HG02852 (cell line): ENCODE measurements around the gene RASL10A.

Source experiments
- ATAC-seq: cut with Tn5 transposase; IDR thresholded peaks from one replicate; pipeline ENCODE4 v1.9.1; 2021; ENCODE audit warnings: mild to moderate bottlenecking, moderate library complexity; ENCODE audit not compliant: unreplicated experiment

Gene RASL10A

DNA sequence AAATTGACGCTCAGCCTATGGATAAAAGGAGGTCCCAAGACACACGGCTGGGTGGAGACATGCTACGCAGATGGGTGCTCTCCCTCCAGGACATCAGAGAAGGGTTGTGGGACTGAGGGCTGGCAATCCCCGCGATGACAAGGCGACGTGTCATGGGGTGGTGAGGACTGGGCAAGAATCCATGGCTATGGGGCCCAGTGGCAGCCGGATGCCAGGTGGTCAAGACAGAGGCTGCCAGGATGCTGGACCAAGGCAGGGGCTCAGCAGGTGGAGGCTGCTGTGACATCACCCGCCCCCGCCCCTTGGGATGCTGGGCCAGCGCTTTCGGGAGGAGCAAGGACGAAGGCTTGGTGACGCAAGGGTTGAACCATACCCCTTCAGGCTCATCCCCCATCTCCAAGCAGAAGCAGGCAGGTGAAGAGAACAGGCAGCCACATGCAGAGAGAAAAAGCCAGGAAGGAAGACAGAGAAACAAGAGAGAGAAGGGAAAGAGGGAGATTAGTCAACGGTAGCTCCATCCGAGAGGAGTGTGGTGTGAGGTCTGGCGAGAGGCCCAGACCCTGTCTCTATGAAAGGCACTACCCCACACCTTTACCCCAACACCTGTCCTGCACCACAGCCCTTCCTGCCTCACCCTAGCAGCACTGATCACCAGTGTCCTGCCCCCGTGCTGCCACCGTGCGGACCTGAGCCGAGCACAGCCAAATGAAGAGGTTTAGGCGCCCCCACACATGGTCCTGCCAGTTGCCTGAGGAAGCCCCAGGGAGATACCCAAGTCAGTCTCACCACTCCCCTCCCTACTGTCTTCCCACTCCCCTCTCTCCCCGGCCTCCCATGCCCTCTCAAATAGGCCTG is 24.1 kb upstream of the RASL10A start:
- no peak for ATAC-seq

DNA sequence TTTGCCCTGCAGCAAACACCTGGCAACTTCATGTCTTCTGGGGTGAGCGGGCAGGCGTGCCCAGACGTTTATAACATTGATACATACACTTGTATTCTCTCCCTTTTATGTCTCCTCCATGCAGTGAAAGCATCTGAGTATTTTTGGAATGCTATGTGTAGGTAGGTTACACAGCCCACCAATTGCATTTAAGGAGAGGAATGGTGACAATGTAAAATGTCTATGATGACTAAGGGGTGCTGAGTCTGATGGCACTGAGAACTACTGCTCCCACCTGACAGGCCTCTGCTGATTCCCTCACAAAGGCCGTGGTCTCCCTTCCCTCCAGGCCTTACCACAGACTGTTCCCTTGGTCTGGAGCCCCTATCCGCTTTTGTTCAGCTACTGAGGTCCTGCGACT is 22.9 kb upstream of the RASL10A start:
- no peak for ATAC-seq

DNA sequence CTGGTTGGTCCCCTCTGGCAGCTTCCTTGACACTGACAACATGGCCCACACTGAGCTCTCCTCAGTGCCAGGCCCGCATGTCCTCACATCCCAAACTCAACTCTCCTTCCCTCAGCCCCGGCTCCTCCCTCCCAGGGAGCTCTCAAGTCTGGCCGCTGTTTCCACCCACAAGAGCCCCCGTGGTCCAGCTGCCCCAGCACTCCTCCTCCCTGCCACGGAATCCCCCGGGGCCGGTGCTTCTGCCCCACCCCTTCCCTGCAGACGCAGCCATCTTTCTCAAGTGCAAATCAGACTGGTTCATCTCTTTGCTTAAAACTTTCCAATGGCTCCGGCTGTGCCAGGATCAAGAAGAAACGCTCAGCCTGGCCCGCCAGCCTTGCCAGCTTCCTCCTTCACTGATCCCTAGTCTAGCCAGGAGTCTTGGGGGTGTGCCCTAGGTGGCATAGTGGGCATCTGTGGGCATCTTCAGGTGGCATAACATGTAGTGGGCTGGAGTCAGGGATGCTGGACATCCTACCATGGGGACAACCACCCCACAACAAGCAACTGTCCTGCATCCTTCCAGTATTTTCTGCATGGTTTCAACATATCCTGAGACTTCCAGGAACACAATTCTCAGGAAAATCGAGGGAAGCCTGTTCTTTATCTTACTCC is 22.3 kb upstream of the RASL10A start:
- no peak for ATAC-seq

DNA sequence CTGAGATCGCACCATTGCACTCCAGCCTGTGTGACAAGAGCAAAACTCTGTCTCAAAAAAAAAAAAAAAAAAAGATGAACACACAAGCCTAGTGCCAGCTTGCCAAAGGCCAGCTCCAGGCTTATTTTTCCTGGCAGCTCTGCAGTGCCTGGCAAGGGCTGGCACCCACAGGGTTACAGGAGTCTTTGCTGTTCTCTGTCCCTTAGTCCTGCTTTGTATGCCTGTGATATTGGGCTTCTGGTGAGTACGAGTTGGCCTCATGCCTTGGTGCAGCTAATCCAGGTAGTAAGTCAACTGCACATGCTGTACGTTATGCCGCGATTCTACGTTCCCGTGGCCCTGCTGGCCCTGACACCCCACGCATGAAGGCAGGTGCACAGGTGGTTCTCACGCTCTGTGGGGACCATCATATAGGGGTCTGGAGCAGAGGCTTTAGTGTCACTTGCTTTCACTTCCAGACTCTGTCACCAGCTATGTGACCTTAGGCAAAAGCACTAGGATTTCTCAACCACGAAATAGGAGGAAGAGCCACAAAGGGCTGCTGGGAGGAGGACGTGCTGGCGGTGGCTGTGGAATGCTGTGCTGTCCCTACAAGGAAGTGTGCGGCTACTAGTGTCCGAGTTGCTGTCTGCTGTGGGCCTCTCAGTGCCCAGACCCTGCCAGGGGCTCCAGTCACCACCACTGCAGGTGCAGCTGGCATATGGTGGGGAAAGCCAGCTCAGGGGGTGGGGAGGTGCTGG is 21.4 kb upstream of the RASL10A start:
- ATAC-seq: no peak

DNA sequence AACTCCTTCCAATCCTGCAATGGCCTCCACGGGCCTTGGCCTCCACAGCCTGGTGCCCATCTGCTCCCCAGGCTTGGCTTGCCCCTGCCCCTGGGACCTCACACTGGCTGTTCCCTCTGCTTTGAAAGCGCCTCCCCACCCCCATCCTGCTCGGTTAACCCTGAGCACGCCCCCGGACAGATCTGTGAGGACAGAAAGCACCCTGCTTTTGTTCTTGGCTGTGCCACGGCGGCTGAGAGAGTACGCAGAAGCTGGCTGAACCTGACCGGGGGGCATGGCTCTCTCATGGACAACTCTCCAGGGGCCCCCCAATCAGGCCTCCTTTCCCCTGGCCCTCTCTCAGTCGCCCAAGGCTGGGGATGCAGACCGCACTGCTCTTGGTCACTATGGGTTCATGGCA is 20.2 kb upstream of the RASL10A start:
- ATAC-seq: no peak

DNA sequence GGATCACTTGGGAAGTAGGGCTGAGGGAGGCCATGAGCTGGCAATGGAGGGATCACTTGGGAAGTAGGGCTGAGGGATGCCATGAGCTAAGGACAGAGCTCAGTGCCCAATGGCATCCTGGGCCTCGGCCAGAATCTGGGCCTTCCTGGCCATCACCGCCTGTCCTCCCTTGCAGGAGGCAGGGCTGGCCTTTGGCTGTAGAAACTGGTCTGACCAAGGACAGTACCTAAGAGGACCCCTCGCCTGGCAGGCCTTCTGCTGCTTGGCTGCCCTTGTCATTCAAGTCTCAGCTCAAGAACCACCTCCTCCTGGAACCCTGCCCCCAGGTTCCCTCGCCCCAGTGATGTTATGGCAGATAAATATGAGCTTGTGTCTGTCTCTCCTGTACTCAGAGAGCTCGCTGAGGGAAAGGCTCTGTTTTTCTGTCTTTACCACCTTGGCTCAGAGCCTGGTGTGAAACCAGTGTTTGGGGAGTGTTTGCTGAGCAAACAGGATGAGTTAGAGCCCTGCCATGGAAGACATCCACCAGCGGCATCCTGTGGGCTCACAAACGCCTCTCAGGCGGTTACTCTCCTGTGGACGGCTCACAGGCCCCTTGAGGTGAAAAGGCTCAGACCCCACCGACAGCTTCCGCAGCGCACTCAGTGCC is 19.3 kb upstream of the RASL10A start:
- ATAC-seq: no peak

DNA sequence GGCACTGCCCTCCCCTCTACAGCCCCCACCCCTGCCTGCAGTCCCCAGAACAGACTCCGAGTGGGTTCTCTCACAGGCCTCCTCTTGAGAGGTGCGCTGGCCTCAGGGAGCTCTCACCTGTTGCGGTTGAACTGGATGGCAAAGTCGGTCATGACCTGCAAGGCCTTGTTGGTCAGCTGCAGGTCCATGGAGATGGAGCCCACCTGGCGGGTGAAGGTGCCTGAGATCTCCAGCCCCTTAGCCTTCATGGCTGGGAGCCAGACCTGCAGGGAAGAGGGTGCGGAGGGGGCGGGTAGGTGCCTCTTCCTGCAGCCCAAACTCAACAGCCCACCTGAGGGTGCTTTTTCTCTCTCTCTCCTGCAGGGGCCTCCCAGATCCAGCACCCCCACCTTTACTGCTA is 18.7 kb upstream of the RASL10A start:
- ATAC-seq: no peak

DNA sequence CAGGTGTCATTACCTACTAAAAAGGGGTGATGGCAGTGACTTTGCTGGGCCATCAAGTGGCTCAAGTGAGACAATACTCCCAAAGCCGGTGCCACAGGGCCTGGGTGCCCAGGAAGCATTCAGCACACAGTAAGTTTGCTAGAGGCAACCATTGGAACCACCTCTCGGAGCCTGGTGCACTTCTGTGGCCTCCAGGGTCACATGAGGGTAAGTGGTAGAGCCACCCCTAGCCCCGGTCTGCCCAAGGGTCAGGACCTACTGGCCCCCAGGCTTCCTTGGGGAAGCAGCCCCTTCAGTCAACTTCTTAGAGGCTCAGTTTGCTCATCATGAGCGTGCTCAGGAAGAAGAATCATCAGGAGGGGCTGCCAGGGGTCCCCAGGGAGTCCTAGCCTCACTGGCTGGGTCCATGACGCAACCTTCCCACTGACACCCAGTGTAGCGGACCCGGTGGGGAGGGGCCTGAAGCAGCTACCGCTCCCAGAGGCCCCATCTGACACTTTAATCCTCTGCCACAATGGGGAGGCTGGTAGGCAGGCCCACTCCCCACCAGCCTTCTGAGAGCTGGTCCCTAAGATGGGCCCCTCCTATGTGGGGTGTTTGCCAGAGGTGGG is 17.5 kb upstream of the RASL10A start:
- ATAC-seq: no peak

DNA sequence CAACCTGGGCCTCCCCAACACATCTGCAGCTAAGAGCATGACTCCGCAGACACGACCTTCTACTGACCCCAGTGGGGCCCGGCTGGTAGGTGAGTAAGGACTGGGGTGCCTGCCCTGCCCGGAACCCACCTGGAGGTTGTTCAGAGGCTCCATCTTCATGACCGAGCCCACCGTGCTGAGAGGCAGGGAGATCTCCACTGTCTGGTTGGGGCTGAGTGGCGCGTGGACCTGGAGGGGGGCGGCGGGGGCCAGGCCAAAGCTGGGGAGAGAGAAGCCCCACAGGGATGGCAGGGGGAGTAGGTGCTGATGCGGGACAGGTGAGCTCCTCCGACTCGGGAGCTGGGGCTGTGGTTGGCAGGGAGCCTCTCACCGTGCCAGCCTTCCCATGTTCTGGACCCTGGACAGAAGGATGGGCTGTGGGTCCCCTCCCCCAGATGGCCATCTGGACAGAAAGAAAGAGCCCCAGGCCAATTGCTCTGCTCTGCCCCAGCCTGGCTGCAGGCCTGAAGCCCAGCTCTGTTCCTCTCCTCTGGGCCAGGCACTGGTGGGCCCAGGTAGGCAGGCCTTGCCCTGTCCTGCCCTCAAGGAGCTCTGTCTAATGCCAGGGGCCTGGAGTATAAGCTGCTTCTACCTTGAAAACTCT is 16.3 kb upstream of the RASL10A start:
- no peak for ATAC-seq

DNA sequence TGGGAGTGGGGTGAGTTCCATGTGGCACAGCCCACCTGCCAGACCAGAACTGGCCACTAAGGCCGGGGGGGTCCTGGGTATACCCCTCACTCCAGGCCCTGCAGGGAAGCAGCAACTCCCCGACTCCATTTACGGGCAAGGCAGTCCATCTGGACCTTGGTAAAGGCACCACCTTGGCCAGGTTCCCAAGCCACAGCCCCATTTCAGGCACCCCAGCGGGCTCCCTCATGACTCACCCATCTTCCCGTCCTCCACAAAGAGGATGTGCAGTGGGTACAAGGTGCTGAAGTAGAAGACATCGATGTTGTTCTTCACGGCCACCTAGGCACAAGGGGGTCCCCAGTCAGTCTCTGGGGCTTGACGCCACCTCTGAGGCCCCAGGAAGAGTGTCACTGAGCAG is 15.7 kb upstream of the RASL10A start:
- no peak for ATAC-seq

DNA sequence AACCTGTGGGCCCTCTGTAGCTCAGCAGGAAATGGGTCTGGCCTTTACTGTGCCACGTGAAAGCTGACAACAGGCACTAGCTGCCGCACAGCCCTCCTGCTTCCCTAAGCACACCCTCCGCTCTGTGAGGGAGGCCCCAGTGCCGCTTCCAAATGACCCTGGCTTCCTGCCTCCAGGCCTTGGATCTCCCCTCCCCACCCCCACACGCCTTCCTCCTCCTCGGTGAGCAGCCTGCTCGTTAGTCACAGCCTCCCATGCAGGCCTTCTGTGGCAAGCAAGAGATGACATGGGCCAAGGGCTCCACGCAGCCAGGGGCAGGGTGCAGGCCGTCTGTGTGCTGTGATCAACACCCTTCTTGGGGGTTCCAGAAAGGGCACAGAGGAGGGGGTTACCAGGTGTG is 15.3 kb upstream of the RASL10A start:
- ATAC-seq: no peak

DNA sequence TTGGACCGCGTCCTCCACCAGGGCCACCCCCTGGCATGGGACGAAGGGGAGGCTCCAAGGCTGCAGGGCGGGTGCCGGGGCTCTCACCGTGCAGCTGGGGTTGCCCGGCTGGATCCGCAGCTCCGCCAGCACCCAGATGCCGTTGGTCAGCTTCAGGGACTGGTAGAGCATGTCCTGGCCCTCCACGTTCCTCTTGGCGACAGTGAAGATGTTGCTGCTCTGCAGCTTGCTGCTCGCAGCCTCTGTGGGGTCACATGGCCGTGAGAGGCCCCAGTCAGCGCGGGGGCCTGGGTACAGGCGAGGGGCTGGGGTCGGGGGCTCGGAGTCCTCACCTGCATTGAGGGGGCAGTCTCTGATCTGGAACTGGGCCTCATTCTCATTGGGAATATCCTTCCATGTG is 14.8 kb upstream of the RASL10A start:
- no peak for ATAC-seq

DNA sequence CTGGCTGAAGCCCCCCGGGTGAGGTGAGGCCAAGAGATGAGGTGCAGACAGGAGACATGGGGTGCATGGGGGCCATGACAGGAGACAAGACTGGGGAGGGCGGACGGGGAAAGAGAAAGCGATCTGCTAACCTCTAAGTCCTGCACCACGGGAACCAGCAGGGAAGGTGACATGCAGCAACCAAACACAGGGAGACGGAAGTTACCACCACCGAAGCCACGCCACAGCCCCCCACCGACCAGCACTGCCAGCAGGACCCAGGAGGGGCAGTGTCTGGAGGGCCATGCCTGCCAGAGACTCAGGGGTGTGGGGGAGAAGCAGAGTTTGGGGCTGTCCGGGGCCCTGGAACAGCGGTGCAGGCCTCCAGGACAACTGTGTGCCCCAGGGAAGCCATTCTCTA is 14.1 kb upstream of the RASL10A start:
- ATAC-seq: no peak

DNA sequence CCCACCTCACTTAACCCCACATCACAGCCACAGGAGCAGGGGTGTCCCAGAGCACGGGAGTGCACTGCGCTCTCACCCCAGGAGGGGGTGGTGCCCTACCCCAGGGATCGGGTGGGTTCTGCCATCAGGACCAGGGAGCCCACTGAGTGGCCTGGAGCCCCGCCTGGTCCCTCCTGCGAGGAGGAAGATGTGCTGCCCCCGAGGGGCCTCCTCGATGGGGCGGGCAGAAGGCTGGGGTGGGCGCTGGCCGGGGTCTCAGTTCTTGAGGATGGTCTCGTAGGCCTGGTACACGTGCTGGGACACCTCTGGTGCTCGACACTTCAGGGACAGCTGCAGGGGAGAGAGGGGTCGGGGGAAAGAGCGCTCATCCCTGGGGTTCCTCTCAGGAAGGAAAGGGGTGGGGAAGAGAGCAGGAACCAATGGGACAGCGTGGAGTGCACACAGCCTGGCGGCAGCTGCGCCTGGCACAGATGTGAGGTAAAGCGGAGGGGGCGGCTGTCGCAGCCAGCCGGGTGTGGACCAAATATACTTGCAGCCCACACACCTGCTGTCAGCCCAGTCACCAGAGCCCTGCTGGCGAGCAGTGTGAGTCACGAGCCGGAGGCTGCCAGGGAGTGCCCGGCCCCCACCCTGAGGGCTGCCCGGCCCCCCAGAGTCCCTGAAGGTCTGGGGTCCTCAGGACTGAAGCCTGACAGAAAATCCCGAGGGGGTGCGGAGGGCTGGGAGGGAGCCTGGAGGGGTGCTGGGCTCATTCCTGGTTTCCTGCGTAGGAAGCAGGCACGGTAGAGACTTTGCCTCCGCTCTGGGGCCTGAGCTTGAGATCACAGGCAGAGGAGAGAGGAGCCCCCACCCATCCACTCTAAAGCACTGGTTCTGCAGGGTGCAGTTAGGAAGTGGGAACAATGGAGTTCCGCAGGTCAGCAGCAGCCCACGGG is 13.3 kb upstream of the RASL10A start:
- ATAC-seq: no peak

DNA sequence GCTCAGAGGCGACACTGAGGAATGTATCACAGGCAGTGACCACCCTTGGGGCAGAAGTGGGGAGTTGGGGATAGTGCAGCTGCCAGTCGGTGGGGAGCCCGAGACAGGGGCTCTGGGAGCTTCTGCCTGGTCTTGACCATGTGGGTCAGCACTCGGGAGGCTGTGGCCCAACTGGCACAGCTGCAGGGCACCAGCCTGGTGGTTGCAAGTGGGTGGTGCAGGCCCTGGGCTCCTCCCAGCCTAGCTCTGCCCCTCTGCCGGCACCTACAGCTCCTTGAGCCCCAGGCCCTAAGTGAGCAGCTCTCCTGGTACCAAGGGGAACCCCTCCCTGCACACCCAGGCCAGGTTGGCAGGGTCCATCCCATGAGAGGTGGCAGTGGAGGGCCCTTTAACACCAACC is 12.6 kb upstream of the RASL10A start:
- ATAC-seq: no peak

DNA sequence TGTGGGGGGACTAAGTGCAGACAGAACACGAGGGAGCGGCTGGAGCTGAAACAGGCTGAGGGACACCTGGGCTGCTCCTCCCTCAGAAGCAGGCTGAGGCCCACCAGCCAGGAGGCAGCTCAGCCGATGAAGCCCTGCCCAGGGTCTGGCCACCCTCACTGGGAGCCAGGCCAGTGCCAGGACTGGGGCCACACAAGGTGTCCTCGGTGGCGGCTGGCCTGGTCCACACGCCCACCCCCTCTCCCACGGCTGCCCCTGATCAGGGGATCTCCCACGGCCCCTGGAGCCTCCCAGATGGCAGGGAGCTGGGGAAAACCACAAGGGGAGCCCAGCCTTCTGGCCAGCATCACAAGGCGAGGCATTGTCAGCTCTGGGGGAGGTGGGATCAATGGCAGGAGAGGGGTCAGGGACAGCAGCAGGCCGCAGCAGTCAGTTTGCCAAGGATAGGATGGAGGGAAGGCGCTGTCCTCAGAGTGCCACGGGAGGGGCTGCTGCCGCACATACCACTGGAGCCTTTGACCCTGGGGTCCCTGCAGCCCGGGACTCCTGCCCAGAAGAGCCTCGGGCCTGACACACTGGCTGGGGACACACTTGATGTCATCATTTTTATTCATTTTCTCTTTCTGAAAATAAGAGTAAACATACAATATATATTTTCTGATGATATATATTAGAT is 11.7 kb upstream of the RASL10A start:
- no peak for ATAC-seq

DNA sequence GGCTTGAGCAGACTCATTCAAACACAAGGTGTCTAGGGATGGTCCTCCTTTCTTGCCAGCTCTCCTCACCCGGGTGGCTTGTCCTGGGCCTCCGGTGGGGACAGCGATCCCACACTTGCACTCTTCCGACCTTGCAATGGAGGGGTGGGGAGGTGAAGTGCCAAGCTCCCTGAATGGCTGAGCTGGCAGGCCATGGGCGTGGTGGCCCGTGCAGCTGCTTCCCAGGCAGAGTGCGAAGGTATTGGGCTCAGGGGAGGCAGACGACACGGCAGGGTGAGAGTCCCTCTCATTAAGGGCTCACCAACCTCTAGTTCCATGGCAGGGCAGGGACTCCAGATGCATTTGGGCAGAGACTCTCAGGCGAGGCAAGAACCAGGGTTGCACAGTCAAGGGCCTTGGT is 11.0 kb upstream of the RASL10A start:
- no peak for ATAC-seq

DNA sequence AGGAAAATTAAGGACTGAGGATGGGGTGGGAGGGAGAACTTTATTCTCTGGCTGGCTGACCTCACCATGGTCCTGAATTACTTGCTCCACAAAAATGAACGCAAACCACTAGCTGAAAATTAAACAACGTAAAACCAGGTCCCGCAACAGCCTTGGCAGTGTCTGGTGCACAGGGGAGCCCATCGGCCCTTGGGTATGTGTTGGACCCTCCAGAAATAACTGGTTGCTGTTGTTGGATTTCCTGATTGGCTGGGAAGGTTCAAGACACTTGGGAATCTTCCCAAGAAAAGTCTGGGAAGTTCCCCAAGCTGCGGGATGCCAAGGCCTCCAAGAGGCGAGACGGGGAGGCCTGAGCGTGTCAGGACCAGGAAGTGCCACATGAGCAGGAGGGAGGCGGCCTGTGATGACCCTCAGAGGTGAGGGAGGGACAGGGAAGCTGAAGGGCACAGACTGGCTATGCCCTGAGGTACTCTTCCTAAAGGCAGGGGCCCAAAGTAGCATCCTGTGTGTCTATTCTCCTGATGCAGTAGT is 10.4 kb upstream of the RASL10A start:
- no peak for ATAC-seq

DNA sequence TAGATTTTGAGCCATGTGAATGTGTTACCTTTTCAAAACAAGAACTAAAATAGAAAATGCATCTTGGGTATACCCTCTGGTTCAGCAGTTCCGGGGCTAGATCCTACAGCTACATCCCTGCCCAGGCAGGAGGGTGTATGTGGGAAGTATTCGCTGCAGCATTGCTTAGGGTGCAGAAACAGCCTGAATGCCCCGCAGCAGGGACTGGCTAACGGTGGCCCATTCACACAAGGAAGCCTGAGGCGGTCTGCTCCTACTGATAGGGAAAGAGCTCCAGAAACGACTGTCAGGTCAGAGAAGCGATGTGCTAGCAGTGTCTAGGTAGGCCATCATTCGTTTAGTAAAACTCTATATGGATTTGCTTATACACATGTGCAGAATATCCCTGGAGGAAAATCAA is 9.9 kb upstream of the RASL10A start:
- no peak for ATAC-seq
